CD4-positive, alpha-beta T cell treated with Interleukin-21 for 1 hour (primary cell): ENCODE data around the gene KRT80.
A peak's percentile ranks its signal among the peaks of the same experiment; 100 is the strongest.

Experiments used
- DNase-seq: peaks from one replicate; pipeline ENCODE4 v3.0.0-alpha.2; 2020

The KRT80 gene

DNA sequence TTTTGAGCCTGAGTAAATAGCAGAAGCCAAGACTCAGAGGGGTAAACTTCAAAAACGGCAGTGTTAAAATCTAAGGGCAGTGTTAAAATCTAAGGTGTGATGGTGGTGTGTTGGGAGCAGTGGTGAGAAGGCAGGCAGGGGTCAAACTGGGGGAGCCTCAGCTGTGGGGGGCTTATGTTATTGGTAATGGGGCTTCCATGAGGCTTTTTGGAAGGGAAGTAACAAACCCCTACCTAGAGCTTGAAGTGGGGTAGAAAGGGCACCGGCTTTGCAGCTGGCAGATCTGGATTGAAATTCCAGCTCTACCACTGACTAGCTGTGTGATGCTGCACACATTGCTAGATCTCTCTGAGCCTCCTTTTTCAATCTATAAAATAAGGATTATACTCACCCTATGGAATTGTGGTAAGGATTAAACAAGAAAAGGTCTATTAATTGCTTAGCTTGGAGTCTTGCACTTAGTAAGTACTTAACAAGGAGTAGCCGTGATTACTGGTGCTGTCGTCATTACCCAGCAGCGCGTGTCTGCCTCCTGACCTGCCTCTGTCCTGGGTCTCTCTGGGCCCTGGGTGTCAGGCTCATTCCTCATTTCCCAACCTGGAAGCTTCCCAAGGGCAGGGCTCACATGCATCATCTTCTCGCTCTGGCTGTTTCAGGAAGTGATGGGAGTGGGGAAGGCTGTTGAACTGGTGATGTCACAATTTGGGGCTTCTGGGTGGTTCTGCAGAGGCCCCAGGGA lies 18.5 kb upstream of the KRT80 start:
- DNase-seq, result no peak

DNA sequence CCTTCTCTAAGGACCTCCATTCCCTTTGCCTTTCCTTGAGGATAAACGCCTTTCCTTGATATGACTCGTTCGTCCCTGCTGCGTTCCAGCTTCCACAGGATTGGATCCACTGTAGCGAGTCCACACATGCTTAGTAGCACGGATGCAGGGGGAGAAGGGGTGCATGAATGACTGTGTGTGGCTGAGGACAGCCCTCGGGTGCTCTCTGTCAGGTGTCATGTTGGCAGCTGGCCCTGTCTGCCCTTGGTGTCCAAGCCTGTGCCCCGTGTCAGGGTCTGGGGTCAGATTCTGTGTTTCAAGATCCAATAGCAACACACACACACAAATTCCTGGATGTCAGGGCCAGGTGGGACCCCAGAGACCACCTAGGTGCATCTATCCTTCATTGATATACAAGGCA lies 17.5 kb upstream of the KRT80 start:
- no peak for DNase-seq

DNA sequence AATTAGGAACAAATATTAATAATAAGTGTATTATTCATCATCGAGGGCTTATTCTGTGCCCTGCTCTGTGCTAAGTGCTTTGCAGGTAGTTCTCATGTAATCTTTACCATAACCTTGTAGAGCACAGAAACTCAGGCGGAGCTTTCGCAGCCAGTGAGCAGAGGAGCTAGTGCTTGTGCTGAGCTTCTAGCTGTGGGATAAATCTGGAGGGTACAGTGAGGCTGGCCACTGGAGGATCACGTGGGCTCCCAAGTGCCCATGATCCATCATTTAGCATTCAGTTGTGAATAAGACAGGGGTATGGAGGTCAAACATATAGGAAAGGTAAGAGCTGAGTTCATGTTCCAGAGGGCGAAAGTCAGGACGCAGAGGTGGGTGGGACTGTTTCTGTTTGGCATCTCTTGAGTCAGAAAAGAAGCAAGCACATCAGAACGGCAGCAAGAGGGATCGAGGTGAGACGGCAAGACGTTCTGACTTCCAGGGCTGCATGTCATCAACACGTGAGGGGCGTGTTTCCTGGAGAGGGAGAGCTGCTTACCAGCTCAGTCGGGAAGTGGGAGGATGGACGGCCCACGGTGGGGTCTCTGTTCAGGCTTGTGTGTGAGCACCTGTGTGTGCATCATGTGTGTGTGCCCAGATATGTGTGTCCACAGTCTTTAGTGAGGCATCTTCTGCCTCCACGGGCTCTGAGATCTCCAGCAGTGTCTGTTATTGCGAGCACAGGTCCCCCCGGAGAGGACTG lies 16.8 kb upstream of the KRT80 start:
- no peak for DNase-seq

DNA sequence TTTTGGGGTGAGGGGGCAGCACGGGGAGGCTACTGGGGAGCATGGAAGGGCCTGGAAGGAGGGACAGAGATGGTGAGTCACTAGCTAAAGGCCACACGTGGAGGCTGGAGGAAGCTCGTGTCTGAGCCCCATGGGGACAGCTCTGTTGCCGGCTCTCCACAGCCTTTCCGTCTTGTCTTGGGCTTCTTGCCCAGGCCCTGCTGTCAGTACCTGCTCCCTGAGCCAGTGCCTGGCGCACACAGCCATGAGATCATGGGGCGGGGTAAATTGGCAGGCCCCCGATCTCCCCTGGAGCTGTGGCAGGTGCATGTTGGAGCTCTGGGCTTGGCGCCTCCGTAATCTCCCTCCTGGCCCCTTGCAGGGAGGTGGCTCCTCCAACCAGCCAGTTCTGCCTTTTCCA lies 16.1 kb upstream of the KRT80 start:
- no peak for DNase-seq

DNA sequence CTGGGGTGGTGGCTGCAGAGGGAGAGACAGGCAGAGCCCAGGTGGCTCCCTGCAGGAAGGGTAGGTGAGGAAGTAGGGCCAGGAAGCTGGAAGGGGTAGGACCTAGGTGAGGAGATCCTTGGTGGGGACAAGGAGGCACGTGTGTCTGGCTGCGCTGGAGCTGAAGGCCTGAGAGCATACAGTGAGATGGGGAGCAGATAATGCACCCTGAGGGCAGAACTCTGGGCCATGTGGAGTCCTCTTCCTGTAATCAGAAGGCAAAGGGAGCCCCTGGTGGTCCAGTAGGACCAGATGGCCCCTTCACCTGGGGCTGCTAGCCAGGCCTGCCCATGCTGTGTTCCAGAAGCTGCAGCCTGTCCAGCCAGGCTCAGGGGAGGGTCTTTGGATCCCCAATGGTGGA lies 15.3 kb upstream of the KRT80 start:
- no peak for DNase-seq

DNA sequence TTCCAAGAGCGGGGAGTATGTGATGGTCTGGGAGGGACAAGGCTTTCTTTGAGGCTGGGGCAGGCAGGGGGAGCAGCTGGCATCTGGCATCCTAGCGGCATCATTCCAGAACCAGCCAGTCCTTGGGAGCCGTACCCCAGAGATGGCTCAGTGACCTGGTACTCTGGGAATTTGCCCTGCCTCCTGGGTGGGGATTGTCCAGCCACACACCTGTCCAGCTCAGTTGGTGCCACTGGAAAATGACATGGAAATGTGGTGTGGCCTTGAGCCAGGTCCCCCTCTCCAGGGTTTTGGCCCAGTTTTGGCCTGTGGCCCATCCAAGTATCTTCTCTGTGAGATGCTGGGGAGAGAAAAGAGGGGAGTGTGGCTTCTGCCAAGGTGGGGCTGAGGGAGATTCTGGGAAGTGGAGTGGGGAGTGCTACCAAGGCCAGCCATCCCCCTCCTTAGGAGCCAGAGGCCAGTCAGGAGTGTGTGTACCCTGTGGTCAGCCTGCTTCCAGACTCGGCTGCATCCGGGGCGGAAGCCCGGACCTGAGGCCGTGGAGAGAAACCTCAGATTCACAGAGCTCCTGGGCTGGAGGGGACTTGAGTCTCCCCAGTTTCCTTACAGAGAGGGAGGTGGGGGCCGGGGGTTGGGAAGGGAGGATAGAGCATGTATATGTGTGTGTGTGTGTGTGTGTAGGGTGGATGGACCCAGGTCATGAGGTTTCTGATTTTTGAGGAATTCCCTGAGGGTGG lies 14.7 kb upstream of the KRT80 start:
- DNase-seq, result no peak

DNA sequence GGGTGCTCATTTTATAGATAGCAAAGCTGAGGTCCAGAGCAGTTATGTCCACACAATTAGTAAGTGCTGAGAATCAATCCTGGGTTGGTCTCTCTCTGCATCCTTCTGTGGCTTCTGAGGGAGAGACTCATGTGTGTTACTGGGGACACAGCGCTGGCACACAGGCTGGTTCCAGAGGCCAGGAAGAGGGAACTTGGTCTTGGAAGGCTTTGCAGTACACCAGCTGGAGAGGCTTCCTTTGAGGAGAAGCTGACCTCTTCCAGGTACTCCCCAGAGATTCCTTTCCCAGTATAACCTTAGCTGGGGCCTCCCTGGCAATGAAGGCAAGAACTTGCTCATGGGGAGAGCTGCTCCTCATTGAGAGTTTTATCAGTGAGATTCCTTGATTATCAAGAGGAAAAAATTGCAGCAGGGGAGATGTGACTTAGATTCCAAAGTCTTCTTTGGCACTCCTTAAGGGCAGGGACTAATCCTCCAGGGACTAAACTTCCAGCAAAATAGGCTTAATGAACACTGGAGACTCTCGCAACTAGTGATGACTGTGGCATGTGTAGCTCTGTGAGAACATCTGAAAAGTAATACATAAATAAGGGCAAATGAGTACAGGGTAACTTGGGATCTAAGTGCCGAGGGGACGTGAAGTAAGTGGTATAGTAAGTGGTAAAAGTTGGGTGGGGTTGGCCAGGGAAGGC lies 13.9 kb upstream of the KRT80 start:
- DNase-seq, result no peak

DNA sequence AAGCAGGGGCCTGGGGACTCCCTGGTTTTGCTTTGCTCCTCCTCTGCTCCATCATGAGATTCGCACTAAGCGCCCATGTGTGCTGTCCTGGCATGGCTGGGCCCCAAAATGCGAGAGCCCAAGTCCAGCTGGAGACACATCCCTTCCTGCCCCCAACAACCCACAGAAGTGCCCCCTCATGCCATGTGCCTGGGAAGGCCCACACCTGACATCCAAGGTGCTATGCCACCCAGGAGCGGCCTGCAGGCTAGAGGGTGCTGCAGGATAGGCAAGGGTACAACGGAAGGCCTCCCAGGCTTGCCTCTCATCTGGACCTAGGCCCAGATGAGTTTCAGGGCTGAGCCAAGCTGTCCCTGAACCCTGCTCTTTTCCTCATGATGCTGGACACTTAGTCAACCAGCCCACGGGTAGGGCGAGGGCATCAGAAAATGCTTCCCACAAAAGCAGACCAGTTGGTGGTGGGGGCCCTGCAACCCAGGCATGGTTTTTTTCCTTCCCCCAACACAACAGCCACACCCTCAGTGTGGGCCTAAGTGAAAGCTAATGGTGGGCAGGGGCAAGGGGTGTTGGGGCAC lies 13.2 kb upstream of the KRT80 start:
- no peak for DNase-seq

DNA sequence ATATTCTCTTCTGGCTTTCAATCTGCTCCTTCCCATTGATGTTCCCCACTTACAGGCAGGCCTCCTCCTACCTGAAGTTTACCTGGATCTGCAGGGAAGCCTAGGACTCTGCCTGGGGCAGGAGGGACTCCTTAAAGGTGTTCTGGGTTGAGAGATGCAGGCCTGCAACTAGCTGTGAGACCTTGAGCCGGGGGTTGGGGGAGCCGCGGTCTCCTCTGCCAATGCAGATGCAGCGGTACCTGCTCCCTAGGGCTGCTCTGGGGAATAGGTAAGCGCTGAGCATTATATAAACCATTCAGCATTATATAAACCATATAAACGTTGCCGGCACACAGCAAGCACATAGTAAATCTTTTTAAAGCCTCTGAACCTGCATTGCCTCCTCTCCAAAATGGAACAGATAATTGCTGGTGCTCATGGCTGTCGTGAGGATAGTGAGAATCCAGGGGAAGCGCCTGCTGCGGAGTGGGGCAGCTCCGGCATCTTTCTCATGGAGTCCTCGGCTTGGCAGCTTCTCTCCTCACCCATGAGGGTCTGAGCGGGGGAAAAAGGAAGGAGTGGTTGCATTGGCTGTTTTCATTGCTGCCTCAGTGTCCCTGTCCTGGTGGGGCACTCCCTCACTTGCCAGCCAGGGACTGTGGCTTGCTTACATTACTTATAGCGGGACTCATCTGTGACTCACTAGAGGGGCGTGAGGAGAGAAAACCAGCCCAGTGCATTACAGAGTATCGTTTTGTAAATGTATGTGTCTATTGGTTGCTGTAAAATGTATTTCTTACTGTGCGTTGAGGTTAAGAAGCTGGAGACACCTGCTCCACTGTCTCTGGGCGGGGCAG lies 12.5 kb upstream of the KRT80 start:
- DNase-seq, result no peak

DNA sequence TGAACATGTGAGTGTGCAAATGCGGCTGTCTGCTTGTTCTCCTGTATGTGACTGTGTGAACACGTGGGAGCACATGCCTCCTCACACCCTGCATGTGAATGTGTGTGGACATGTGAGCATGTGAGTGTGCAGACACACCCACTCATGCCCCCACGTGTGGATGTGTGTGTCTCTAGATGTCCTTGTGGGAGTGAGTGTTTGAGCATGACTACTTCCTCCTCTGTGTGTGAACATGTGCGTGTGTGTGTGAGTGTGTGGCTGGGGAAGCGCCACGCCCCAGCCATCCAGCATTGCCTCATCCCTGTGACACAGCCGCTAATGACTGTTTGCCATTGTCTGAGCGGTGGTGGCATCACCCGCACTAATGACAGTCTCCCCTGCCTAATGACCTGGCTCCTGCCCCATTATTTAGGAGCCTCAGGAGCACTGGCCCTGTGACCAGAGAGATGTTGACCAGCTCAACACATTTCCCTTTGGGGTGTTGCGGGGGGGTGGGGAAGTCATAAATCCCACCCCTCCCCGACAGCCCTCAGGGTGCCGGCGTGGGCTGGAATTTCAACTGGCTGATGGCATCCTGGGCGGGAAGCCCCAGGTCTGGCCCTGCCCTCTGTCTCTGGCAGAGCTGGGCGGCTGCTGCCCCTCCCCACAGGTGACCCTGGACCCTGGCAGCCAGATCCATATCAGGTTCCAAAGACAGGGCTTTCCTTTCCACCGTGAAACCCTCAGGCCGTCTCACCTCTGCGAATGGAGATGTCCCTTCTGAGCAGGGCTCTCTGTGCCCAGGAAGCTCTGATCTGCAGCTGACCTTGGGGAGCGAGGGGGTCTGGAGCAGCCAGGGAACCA lies 11.5 kb upstream of the KRT80 start:
- peak; percentile 40 for DNase-seq

DNA sequence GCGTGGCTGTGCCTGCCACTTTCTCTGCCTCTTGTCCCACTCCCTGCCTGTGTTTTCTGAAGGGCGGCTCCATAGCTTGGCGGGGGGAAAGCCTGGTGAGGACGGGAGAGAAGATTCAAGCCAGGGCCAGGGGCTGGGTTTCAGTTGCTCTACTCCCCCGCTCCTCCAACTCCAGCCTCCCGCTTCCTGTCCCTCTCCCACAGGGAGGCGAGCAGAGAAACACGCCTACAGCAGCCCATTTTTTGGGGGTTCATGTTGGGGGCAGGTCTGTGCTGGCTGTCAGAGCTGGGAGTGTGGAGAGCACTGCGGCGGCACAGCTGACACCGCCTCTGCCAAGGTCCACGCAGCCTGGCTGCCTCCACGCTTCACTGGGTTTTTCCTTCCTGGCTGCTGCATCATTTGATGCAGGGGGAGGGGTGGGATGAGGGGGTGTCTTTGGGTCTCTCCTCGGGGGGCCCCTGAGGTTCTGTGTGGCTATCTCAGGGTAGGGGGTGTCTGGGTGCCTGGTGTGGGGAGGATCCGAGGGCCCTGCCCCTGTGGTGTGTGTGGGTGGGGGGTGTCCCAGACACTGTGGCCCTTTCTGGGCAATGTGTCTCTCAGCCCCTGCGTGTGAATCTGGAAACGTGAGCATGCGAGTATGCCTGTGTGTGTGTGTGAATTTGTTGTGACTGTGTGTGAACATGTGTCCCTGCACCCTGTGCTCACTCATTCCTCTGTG lies 10.7 kb upstream of the KRT80 start:
- no peak for DNase-seq

DNA sequence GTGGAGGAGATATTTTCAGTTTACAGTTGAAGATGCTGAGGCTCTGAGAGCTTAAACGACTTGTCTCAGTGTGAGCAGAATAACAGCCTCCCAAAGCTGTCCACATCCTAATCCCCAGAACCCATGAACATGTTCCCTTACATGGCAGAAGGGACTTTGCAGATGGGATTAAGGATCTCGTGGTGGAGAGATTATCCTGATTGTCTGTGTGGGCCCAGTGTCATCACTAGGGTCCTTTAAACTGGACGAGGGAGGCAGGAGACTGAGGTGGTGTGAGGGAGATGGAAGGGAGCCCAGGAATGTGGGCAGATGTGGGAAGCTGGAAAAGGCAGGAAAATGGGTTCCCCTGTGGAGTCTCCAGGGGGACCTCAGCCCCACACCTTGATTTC lies 9.6 kb upstream of the KRT80 start:
- DNase-seq, result no peak

DNA sequence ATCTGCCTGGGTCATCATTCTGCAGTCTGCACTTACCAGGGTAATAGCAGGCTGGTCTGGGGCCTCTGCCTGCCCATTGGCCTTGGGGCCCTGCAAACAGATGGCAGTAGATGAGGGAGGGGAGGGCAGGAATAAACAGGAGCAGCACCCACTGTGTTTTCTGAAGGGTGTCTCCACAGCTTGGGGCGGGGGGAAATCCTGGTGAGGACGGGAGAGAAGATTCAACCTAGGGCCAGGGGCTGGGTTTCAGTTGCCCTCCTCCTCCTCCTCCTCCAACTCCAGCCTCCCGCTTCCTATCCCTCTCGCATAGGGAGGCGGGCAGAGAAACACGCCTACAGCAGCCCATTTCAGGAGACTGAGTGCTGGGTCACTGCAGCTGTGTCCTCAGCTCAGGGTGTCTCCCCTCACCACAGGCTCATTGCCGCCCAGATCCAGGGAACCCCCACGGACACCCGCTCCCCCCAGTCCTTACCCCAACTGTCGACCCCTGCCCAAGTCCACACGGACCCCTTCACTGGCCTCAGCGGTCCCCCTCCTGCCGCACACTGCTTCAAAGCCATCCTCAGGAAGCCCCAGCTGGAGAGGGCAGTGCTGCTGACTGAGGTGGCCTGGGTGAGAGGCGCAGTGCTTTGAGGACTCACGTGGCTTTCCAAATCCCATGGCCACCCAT lies 9.1 kb upstream of the KRT80 start:
- no peak for DNase-seq

DNA sequence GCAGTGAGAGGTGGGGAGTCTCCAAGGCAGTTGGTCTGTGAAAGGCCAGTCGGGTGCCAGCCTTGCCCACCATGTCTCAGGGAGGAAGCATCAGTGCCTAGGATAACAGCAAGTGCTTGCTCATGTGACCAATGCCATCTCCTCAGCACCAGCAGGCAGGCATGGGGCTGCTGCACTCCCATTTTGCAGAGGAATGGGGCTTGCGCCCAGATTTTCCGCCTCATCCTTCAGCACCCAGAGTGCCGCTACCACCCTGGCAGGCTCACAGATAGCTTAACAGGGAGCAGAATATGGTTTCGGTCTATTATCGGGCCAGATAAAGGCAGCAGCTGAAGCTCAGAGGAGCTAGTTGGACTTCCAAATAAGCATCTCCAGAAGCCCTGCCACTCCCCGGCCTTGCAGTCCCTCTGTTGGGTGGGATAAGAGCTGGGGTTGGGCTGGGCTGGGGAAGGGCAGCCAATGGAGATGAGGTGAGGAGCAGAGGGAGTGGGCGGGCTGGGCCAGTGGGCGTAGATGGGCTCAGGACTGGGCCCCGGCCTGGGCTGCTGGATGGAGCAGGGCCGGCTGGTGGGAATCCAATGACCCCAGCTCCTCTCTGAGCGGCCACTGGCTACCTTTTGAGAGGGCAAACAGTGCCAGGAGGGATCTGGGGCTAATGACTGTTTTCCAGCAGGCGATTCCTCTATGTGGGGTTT lies 8.4 kb upstream of the KRT80 start:
- DNase-seq, result no peak

DNA sequence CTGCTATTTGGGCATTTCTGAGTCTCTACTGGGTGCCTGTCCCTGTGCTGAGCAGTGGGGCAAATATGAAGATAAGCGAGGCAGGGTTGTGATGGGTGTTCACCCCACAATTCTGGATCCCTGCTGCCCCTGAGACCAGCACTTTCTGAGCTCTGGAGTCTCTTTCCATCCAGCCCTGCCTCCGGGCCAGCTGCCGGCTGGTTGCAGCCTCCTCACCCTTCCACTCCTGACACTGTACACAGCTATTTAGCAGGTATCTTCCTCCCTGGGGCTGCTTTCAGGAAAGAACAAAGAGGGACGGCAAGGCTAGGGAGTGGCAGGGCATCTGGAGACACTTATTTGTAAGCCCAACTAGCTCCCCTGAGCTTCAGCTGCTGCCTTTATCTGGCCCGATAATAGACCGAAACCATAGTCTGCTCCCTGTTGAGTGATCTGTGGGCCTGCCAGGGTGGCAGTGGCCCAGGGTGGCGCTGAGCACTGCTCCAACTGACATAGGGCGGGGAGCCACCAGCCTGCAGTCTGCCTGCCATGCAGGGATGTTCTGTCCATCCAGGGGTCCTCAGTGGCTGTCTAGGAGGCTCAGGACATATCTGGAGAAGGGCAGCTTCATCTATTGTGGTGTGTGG lies 7.6 kb upstream of the KRT80 start:
- no peak for DNase-seq

DNA sequence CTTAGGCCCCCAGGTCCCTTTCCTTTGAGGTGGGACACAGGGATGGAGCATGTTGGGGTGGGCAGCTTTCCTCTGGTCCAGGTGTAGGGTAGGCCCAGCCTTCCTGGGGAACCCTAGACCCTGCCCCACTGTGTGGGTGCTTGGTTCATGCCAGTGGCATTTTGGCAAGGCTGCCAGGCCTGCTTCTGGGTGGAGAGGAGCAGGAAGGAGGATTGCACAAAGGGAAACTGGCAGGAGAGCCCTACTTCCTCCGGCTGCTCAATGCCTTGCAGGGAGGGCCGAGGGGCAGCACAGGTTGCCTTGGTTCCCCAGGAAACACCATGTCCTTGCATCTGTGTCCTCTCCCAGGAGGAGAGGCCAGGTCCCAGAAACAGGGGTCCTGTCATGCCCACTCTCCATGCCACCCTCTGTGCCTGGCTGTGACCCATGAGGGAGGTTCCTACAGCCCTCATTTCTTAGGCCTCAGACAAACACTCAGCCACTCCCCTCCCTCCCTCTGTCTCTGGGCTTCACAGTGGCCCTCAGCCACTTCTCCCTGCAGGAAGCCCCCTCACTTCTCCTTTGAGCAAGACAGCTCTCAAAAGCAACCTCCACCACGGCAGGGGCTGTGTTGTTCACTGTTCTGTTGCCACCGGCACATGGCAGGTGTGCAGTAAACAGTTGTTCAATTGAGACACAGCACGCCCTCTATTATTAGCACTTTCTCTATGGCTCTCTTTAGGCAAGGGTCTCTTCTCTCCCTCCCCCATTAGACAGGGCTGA lies 6.8 kb upstream of the KRT80 start:
- no peak for DNase-seq

DNA sequence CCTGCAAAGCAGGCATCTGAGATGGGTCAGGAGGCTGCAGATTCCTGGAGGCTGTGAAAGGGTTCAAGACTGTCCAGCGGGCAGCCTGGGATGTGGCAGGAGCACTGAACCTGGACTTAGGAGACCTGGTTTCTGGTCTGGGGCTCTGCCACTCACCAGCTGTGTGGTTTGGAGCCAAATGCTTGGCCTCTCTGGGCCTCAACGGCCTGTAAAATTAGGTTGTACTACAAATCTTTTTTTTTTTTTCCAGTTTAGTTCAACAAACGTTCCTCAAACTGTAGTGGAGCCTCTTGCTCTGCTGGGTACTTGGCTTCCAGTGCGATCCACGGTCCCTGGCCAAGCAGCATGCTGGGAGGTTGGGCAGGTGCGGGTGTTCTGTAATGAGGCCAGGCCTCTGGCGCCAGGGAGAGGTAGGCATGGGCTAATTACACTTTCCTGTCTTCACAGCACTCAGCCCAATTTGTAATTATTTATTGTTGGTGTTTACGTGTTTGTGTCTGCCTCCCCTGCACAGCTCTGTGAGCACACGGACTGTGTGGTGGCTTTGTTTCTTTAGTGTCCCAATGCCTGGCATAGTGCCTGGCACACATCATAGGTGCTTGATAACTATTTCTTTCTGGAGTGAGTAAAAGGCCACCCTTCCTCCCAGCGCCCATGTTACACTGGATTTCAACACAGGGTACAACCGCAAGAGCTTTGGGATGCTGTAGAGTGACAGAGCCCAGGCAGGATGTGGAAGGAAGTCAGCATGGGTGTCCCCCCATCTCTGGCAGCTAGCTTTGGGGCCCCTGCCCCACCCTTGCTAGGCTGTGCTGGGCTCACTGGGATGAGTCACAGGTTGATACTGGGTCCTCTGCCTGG lies 5.8 kb upstream of the KRT80 start:
- no peak for DNase-seq
